Natural killer cell (primary cell): ENCODE results near the gene ZFP69. TPM values are rescaled to one million over a fixed set of nuclear protein-coding genes. Genes with fewer than 3 reads are reported as not detected.
A peak's percentile ranks its signal among the peaks of the same experiment; 100 is the strongest.

Experiments
- ATAC-seq, 3 donors: fragments of 150-1000 bp in 2 of 3; fragments of 200-7000 bp in 1 of 3; cut with Tn5 transposase; 1 replicate in 1 of 3; 2 replicates in 2 of 3; pipeline ENCODE4 v1.10.0; 2021; ENCODE audit warnings: mild to moderate bottlenecking in 2 of 3, moderate library complexity in 2 of 3
- DNase-seq, 2 donors: peaks; one replicate each; pipeline versions ENCODE4 v3.0.0 to v3.0.0-alpha.2; 2013 to 2021; ENCODE audit warnings: mixed read lengths in 1 of 2
- H3K27ac ChIP-seq: one replicate; pipeline ENCODE4 v1.5.1; 2013; ENCODE audit warnings: mild to moderate bottlenecking, low read length
- H3K27me3 ChIP-seq: one replicate; pipeline ENCODE4 v1.6.1; 2013; ENCODE audit warnings: low read length; ENCODE audit not compliant: control insufficient read depth, insufficient read depth
- H3K36me3 ChIP-seq: one replicate; pipeline ENCODE4 v1.6.1; 2013; ENCODE audit warnings: low read length; ENCODE audit not compliant: control insufficient read depth, insufficient read depth
- H3K4me1 ChIP-seq: one replicate; pipeline ENCODE4 v1.6.1; 2013; ENCODE audit warnings: low read length; ENCODE audit not compliant: control insufficient read depth, insufficient read depth
- H3K4me3 ChIP-seq: one replicate; pipeline ENCODE4 v1.5.1; 2013; ENCODE audit warnings: low read length
- H3K9me3 ChIP-seq: one replicate; pipeline ENCODE4 v1.6.1; 2013; ENCODE audit warnings: low read length; ENCODE audit not compliant: control insufficient read depth, insufficient read depth
- H3K27ac Mint-ChIP-seq, 2 donors: one replicate each; pipeline ENCODE4 v1.8.0; 2022; ENCODE audit warnings: mild to moderate bottlenecking in 2 of 2, mixed read lengths in 2 of 2, moderate library complexity in 1 of 2
- H3K27me3 Mint-ChIP-seq, 2 donors: one replicate each; pipeline ENCODE4 v1.8.0; 2022; ENCODE audit warnings: low read depth in 2 of 2, mixed read lengths in 2 of 2
- H3K36me3 Mint-ChIP-seq: one replicate; pipeline ENCODE4 v1.8.0; 2022; ENCODE audit warnings: mixed read lengths
- H3K4me1 Mint-ChIP-seq, 2 donors: one replicate each; pipeline ENCODE4 v1.8.0; 2022; ENCODE audit warnings: mixed read lengths in 2 of 2
- H3K4me3 Mint-ChIP-seq: one replicate; pipeline ENCODE4 v1.8.0; 2022; ENCODE audit warnings: mild to moderate bottlenecking, moderate library complexity, mixed read lengths
- H3K9me3 Mint-ChIP-seq, 2 donors: one replicate each; pipeline ENCODE4 v1.8.0; 2022; ENCODE audit warnings: mixed read lengths in 2 of 2
- WGBS: methylation state at CpG from one replicate; pipeline ENCODE4 v1.1.7; 2013; ENCODE audit warnings: missing lambda C conversion rate; ENCODE audit not compliant: insufficient coverage; 5-methylcytosine and 5-hydroxymethylcytosine counted together
- intact Hi-C: fragments of 100-400 bp; cut with micrococcal nuclease; formaldehyde crosslinking; loops from one replicate; pipeline ENCODE4 v1.14.2; 2022
- total RNA-seq, 4 donors: library from RNA; stranded (reverse); fragments of 120-200 nt in 1 of 4; gene quantifications; one replicate each; pipeline versions ENCODE4 v1.2.3 to v1.2.4, GENCODE V29; 2013 to 2022
- TF ChIP-seq, protein P1 (sequence below): fragments of 200-600 bp; IDR thresholded peaks from one replicate; pipeline ENCODE4 v1.8.0; 2022; ENCODE audit warnings: antibody characterized with exemption

ZFP69 gene
- 1 to 10 TPM; 4.6 to 5.4 (median 4.6) TPM for total RNA-seq
- total RNA-seq (2013): 9.0 TPM

DNA sequence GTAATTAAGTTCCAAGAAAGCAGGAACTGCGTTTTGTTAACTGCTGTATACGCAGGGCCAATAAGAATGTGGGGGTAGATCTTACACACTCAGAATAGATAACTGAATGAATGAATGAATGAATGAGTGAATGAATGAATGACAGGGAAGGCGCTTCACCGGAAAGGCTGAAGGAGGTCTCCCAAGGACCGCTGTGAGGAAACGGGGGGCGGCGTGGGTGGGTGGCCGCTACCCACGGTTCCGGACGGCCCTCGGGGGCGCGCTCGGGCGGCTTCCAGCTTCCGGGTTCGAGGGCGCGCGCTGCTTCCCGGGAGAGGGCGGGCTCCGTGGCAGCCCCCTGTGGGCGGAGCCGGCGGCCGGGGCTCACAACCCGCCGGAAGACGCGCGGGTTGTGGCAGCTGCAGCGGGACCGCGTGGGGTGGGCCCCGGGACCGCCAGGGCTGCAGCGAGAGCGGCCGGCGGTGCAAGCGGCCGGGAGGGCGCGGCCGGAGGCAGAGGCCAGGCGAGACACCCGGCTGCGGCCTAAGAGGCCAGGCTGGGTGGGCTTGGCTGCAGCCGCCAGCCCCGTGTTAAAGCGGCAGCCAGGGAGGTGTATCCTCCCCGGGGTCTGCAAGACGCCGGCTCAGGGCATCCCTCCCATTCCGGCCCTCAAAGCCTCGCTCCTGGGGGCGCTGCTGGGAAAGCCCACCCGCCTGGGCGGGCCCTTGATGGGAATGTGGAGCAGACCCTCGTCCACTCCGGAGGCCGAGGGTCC, at the start of gene ZFP69:
ZFP69 (plus strand) TSS at position 367 of the 754 bp plus-strand sequence. CDS start 2,072 bp downstream, outside the sequence.
- no peaks in the 10 kb centered on the region for H3K27me3 Mint-ChIP-seq
- DNase-seq: peak; percentile 72 to 84
- H3K36me3 ChIP-seq: peaks cover 3% of the 10 kb centered on the region
- peaks cover 22% of the 10 kb centered on the region for H3K36me3 Mint-ChIP-seq
- H3K27me3 ChIP-seq: no peaks in the 10 kb centered on the region
- H3K27ac Mint-ChIP-seq: peak within 1 kb of the TSS; percentile 73 to 82
- H3K4me3 ChIP-seq: peak within 1 kb of the TSS; percentile 84
- peak; percentile 90 to 96 (median 95) for ATAC-seq
- H3K9me3 Mint-ChIP-seq: peaks cover 10 to 21% of the 10 kb centered on the region in 2 donors
- WGBS: under 1% methylated on average over 65 of the region's 65 CpGs
- peak within 1 kb of the TSS; percentile 97 for H3K4me3 Mint-ChIP-seq
- H3K4me1 Mint-ChIP-seq: peaks cover 24 to 28% of the 10 kb centered on the region in 2 donors
- peak within 1 kb of the TSS; percentile 58 for H3K27ac ChIP-seq
- H3K9me3 ChIP-seq: peaks cover 7% of the 10 kb centered on the region
- H3K4me1 ChIP-seq: peaks cover 11% of the 10 kb centered on the region
- TF ChIP-seq, protein P1, sequence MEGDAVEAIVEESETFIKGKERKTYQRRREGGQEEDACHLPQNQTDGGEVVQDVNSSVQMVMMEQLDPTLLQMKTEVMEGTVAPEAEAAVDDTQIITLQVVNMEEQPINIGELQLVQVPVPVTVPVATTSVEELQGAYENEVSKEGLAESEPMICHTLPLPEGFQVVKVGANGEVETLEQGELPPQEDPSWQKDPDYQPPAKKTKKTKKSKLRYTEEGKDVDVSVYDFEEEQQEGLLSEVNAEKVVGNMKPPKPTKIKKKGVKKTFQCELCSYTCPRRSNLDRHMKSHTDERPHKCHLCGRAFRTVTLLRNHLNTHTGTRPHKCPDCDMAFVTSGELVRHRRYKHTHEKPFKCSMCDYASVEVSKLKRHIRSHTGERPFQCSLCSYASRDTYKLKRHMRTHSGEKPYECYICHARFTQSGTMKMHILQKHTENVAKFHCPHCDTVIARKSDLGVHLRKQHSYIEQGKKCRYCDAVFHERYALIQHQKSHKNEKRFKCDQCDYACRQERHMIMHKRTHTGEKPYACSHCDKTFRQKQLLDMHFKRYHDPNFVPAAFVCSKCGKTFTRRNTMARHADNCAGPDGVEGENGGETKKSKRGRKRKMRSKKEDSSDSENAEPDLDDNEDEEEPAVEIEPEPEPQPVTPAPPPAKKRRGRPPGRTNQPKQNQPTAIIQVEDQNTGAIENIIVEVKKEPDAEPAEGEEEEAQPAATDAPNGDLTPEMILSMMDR: no peak
- intact Hi-C loops: loop anchor here (1.0 to 2.0 kb wide), 2 partner anchors 26 to 54 kb away; partner anchors contain the start of genes ZFP69B and ZNF684

DNA sequence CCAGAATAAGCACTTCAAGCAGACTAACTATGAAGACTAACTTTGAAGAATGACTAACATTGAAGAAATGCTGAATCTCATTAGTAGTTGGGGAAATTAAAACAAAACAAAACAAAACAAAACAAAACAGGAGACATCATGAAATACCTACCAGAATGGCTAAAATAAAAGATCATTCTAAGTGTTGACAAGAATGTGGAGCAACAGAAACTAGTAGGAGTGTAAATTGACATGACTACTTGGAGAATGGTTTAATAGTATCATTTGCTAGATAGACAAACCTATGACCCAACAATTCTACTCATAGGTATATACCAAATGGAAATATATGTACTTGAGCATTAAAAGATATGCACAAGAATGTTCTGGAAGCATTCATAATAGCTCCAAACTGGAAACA, 45.7 kb upstream of the ZFP69 start:
- no peaks in the 10 kb centered on the region for H3K9me3 Mint-ChIP-seq
- Histone ChIP-seq H3K9me3 (no peaks in the 10 kb centered on the region), H3K4me1 (no peaks in the 10 kb centered on the region), H3K27me3 (no peaks in the 10 kb centered on the region), H3K4me3 (no peak overlapping the region), H3K36me3 (no peaks in the 10 kb centered on the region), H3K27ac (no peak overlapping the region)
- DNase-seq (no peak), ATAC-seq (no peak)
- intact Hi-C loops: no loop called here
- no peaks in the 10 kb centered on the region for H3K4me1 Mint-ChIP-seq
- TF ChIP-seq, protein P1: no peak
- no peaks in the 10 kb centered on the region for H3K36me3 Mint-ChIP-seq
- no peaks in the 10 kb centered on the region for H3K27me3 Mint-ChIP-seq
- no peak overlapping the region for H3K4me3 Mint-ChIP-seq
- H3K27ac Mint-ChIP-seq: no peak overlapping the region

DNA sequence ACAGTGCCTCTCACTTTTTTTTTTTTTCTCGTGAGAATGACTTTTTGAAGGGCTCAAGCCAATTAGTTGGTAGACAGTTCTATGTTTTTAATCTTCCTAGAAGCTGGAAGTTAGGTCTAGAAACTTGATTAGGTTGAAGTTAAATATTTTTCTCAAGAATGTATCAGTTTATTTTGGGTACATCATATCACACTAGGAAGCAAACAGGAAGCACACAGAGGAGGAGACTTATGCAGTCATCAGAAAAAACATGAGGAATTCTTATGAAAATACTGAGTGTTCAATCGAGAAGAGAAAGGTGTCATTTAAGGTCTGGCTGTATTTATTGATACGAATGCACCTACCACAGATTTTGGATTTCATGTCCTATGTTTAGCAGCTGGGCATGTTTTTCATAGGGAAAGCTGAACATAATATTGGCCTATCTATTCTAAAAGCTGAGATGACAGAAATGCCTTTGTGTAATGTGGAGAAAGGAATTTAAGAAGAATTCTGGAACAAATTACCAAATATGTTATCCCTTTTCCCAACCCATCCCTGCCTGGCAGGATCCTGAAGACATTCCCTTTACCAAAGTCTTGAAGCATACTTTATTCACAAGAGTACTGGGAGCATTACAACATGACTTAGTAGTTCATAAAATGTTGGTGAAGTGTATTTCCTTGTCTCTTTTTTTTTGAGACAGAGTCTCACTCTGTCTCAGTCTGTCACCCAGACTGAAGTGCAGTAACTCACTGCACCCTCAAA, 44.3 kb upstream of the ZFP69 start:
- Histone ChIP-seq H3K9me3 (no peaks in the 10 kb centered on the region), H3K27ac (no peak overlapping the region), H3K4me3 (no peak overlapping the region), H3K4me1 (no peaks in the 10 kb centered on the region), H3K27me3 (no peaks in the 10 kb centered on the region), H3K36me3 (no peaks in the 10 kb centered on the region)
- Mint-ChIP-seq H3K27ac (no peak overlapping the region), H3K27me3 (no peaks in the 10 kb centered on the region), H3K4me1 (no peaks in the 10 kb centered on the region), H3K9me3 (no peaks in the 10 kb centered on the region), H3K36me3 (no peaks in the 10 kb centered on the region), H3K4me3 (no peak overlapping the region)
- ATAC-seq: no peak
- intact Hi-C loops: no loop called here
- no peak for DNase-seq
- WGBS: 100% methylated on average over 2 of the region's 3 CpGs
- TF ChIP-seq, protein P1: no peak
